ENCODE data around the gene PPP1R3G.

The PPP1R3G gene

GRCh38 chr6:5110246-5110645 lies 25.1 kb downstream of the PPP1R3G start:
- Histone ChIP-seq H2BK120ac (ENCODE audit: low read depth, low read length) (no peak overlapping the region), H3K23ac (ENCODE audit: low read depth, low read length, poor library complexity) (no peak overlapping the region), H3K79me1 (ENCODE audit: low read depth, low read length) (no peaks in the 10 kb centered on the region), H3K27me3 (ENCODE audit: control insufficient read depth in 3 of 3, insufficient read depth in 3 of 3, low read depth in 1 of 3, low read length in 3 of 3) (no peaks in the 10 kb centered on the region), H3K18ac (ENCODE audit: low read length) (no peak overlapping the region), H4K8ac (ENCODE audit: low read depth, low read length) (no peak overlapping the region), H3K4me2 (ENCODE audit: insufficient read depth, low read length, poor library complexity, severe bottlenecking) (no peak overlapping the region), H4K91ac (ENCODE audit: low read depth, low read length, poor library complexity) (no peak overlapping the region), H2BK5ac (ENCODE audit: low read length) (no peak overlapping the region), H3K9me3 (replicated peaks in 1 of 2; ENCODE audit: control insufficient read depth in 2 of 2, insufficient read depth in 1 of 2, low read depth in 1 of 2, low read length in 2 of 2) (no peaks in the 10 kb centered on the region), H3K4ac (ENCODE audit: low read length) (no peak overlapping the region), H3K4me1 (ENCODE audit: control insufficient read depth in 2 of 2, insufficient read depth in 1 of 2, low read depth in 1 of 2, low read length in 2 of 2) (peaks cover 0 to 4% of the 10 kb centered on the region in 2 donors), H3K14ac (ENCODE audit: low read length) (no peak overlapping the region), H2AK5ac (ENCODE audit: low read depth, low read length) (no peak overlapping the region), H3K27ac (replicated peaks; ENCODE audit: low read length) (no peak overlapping the region), H3K9ac (ENCODE audit: low read depth, low read length, poor library complexity) (no peak overlapping the region), H2BK12ac (ENCODE audit: low read length) (no peak overlapping the region), H3K36me3 (replicated peaks in 1 of 2; ENCODE audit: control insufficient read depth in 2 of 2, insufficient read depth in 2 of 2, low read length in 2 of 2) (peaks cover 2 to 18% of the 10 kb centered on the region in 2 donors), H2BK15ac (ENCODE audit: low read length) (no peak overlapping the region), H3K4me3 (ENCODE audit: low read length in 2 of 2) (no peak overlapping the region), H2AFZ (ENCODE audit: low read length) (no peak overlapping the region)
- no peak for DNase-seq (ENCODE audit: low spot score)
- WGBS, 2 donors (ENCODE audit: extremely low coverage in 2 of 2, insufficient read length in 2 of 2, insufficient replicate concordance in 1 of 2): no CpG with 5 or more reads among the region's 16 CpGs

GRCh38 chr6:5111626-5112025 lies 26.5 kb downstream of the PPP1R3G start:
- Histone ChIP-seq H2AK5ac (ENCODE audit: low read depth, low read length) (no peak overlapping the region), H3K4me2 (ENCODE audit: insufficient read depth, low read length, poor library complexity, severe bottlenecking) (no peak overlapping the region)

GRCh38 chr6:5112066-5112799 lies 27.1 kb downstream of the PPP1R3G start:
- Histone ChIP-seq H3K4me1 (ENCODE audit: control insufficient read depth in 2 of 2, insufficient read depth in 1 of 2, low read depth in 1 of 2, low read length in 2 of 2) (peaks cover 0 to 2% of the 10 kb centered on the region in 2 donors), H3K4me3 (ENCODE audit: low read length in 2 of 2) (no peak overlapping the region), H2AK5ac (ENCODE audit: low read depth, low read length) (no peak overlapping the region), H3K79me1 (ENCODE audit: low read depth, low read length) (peaks cover 2% of the 10 kb centered on the region), H2AFZ (ENCODE audit: low read length) (no peak overlapping the region), H3K18ac (ENCODE audit: low read length) (no peak overlapping the region), H3K9ac (ENCODE audit: low read depth, low read length, poor library complexity) (peak overlapping the region; percentile 15), H3K4me2 (ENCODE audit: insufficient read depth, low read length, poor library complexity, severe bottlenecking) (no peak overlapping the region), H3K14ac (ENCODE audit: low read length) (no peak overlapping the region), H3K4ac (ENCODE audit: low read length) (no peak overlapping the region), H3K9me3 (replicated peaks in 1 of 2; ENCODE audit: control insufficient read depth in 2 of 2, insufficient read depth in 1 of 2, low read depth in 1 of 2, low read length in 2 of 2) (no peaks in the 10 kb centered on the region), H2BK120ac (ENCODE audit: low read depth, low read length) (no peak overlapping the region), H3K23ac (ENCODE audit: low read depth, low read length, poor library complexity) (no peak overlapping the region), H3K36me3 (replicated peaks in 1 of 2; ENCODE audit: control insufficient read depth in 2 of 2, insufficient read depth in 2 of 2, low read length in 2 of 2) (peaks cover 2 to 18% of the 10 kb centered on the region in 2 donors), H2BK15ac (ENCODE audit: low read length) (no peak overlapping the region), H2BK12ac (ENCODE audit: low read length) (no peak overlapping the region), H4K8ac (ENCODE audit: low read depth, low read length) (no peak overlapping the region), H3K27me3 (ENCODE audit: control insufficient read depth in 3 of 3, insufficient read depth in 3 of 3, low read depth in 1 of 3, low read length in 3 of 3) (no peaks in the 10 kb centered on the region), H3K27ac (replicated peaks; ENCODE audit: low read length) (no peak overlapping the region), H2BK5ac (ENCODE audit: low read length) (no peak overlapping the region), H4K91ac (ENCODE audit: low read depth, low read length, poor library complexity) (no peak overlapping the region)
- no peak for DNase-seq (ENCODE audit: low spot score)
- no CpG with 5 or more reads among the region's 17 CpGs for WGBS, 2 donors (ENCODE audit: extremely low coverage in 2 of 2, insufficient read length in 2 of 2, insufficient replicate concordance in 1 of 2)

More at GRCh38 chr6:5111626-5112025, 26.5 kb downstream of the PPP1R3G start:
- no peak overlapping the region for H3K27ac ChIP-seq (replicated peaks; ENCODE audit: low read length)
- peaks cover 2 to 18% of the 10 kb centered on the region in 2 donors for H3K36me3 ChIP-seq (replicated peaks in 1 of 2; ENCODE audit: control insufficient read depth in 2 of 2, insufficient read depth in 2 of 2, low read length in 2 of 2)
- peaks cover 0 to 4% of the 10 kb centered on the region in 2 donors for H3K4me1 ChIP-seq (ENCODE audit: control insufficient read depth in 2 of 2, insufficient read depth in 1 of 2, low read depth in 1 of 2, low read length in 2 of 2)
- no peak overlapping the region for H3K18ac ChIP-seq (ENCODE audit: low read length)
- WGBS, 2 donors (ENCODE audit: extremely low coverage in 2 of 2, insufficient read length in 2 of 2, insufficient replicate concordance in 1 of 2): no CpG with 5 or more reads among the region's 7 CpGs
- no peak overlapping the region for H2BK5ac ChIP-seq (ENCODE audit: low read length)
- no peak overlapping the region for H2BK120ac ChIP-seq (ENCODE audit: low read depth, low read length)
- H4K91ac ChIP-seq (ENCODE audit: low read depth, low read length, poor library complexity): no peak overlapping the region
- H3K79me1 ChIP-seq (ENCODE audit: low read depth, low read length): peaks cover 2% of the 10 kb centered on the region
- H2BK12ac ChIP-seq (ENCODE audit: low read length): no peak overlapping the region
- H3K27me3 ChIP-seq (ENCODE audit: control insufficient read depth in 3 of 3, insufficient read depth in 3 of 3, low read depth in 1 of 3, low read length in 3 of 3): no peaks in the 10 kb centered on the region
- no peaks in the 10 kb centered on the region for H3K9me3 ChIP-seq (replicated peaks in 1 of 2; ENCODE audit: control insufficient read depth in 2 of 2, insufficient read depth in 1 of 2, low read depth in 1 of 2, low read length in 2 of 2)
- no peak overlapping the region for H2BK15ac ChIP-seq (ENCODE audit: low read length)
- H3K4ac ChIP-seq (ENCODE audit: low read length): no peak overlapping the region
- DNase-seq (ENCODE audit: low spot score): no peak
- no peak overlapping the region for H3K9ac ChIP-seq (ENCODE audit: low read depth, low read length, poor library complexity)
- no peak overlapping the region for H3K14ac ChIP-seq (ENCODE audit: low read length)
- no peak overlapping the region for H3K23ac ChIP-seq (ENCODE audit: low read depth, low read length, poor library complexity)
- no peak overlapping the region for H3K4me3 ChIP-seq (ENCODE audit: low read length in 2 of 2)
- no peak overlapping the region for H4K8ac ChIP-seq (ENCODE audit: low read depth, low read length)
- H2AFZ ChIP-seq (ENCODE audit: low read length): no peak overlapping the region

GRCh38 chr6:5113096-5113495 lies 28.0 kb downstream of the PPP1R3G start:
- no peak overlapping the region for H3K9ac ChIP-seq (ENCODE audit: low read depth, low read length, poor library complexity)
- no CpG with 5 or more reads among the region's 13 CpGs for WGBS, 2 donors (ENCODE audit: extremely low coverage in 2 of 2, insufficient read length in 2 of 2, insufficient replicate concordance in 1 of 2)
- no peak overlapping the region for H4K91ac ChIP-seq (ENCODE audit: low read depth, low read length, poor library complexity)
- no peak overlapping the region for H3K4ac ChIP-seq (ENCODE audit: low read length)
- H3K4me1 ChIP-seq (ENCODE audit: control insufficient read depth in 2 of 2, insufficient read depth in 1 of 2, low read depth in 1 of 2, low read length in 2 of 2): no peaks in the 10 kb centered on the region
- H3K27ac ChIP-seq (replicated peaks; ENCODE audit: low read length): no peak overlapping the region
- H2AK5ac ChIP-seq (ENCODE audit: low read depth, low read length): no peak overlapping the region
- H3K4me2 ChIP-seq (ENCODE audit: insufficient read depth, low read length, poor library complexity, severe bottlenecking): no peak overlapping the region
- no peak for DNase-seq (ENCODE audit: low spot score)
- H3K23ac ChIP-seq (ENCODE audit: low read depth, low read length, poor library complexity): no peak overlapping the region
- peaks cover 2 to 16% of the 10 kb centered on the region in 2 donors for H3K36me3 ChIP-seq (replicated peaks in 1 of 2; ENCODE audit: control insufficient read depth in 2 of 2, insufficient read depth in 2 of 2, low read length in 2 of 2)
- H3K4me3 ChIP-seq (ENCODE audit: low read length in 2 of 2): no peak overlapping the region
- no peak overlapping the region for H2BK5ac ChIP-seq (ENCODE audit: low read length)
- H3K18ac ChIP-seq (ENCODE audit: low read length): no peak overlapping the region
- H2BK15ac ChIP-seq (ENCODE audit: low read length): no peak overlapping the region
- no peak overlapping the region for H2BK12ac ChIP-seq (ENCODE audit: low read length)
- no peak overlapping the region for H2AFZ ChIP-seq (ENCODE audit: low read length)
- no peaks in the 10 kb centered on the region for H3K9me3 ChIP-seq (replicated peaks in 1 of 2; ENCODE audit: control insufficient read depth in 2 of 2, insufficient read depth in 1 of 2, low read depth in 1 of 2, low read length in 2 of 2)
- peaks cover 2% of the 10 kb centered on the region for H3K79me1 ChIP-seq (ENCODE audit: low read depth, low read length)
- no peak overlapping the region for H2BK120ac ChIP-seq (ENCODE audit: low read depth, low read length)
- no peaks in the 10 kb centered on the region for H3K27me3 ChIP-seq (ENCODE audit: control insufficient read depth in 3 of 3, insufficient read depth in 3 of 3, low read depth in 1 of 3, low read length in 3 of 3)
- H4K8ac ChIP-seq (ENCODE audit: low read depth, low read length): no peak overlapping the region
- H3K14ac ChIP-seq (ENCODE audit: low read length): no peak overlapping the region

Data from neuronal stem cell (in vitro differentiated cells).